Erythroblast (primary cell): ENCODE measurements around the gene UNG.

ENCODE experiments used
- GATA1 ChIP-seq: IDR thresholded peaks from 2 replicates; pipeline ENCODE4 v1.6.1; 2011; ENCODE audit warnings: low read depth, mild to moderate bottlenecking, control low read depth, low read length, moderate library complexity
- POLR2A ChIP-seq: IDR thresholded peaks from 2 replicates; pipeline ENCODE4 v1.6.1; 2011; ENCODE audit warnings: mild to moderate bottlenecking, low read length

DNA sequence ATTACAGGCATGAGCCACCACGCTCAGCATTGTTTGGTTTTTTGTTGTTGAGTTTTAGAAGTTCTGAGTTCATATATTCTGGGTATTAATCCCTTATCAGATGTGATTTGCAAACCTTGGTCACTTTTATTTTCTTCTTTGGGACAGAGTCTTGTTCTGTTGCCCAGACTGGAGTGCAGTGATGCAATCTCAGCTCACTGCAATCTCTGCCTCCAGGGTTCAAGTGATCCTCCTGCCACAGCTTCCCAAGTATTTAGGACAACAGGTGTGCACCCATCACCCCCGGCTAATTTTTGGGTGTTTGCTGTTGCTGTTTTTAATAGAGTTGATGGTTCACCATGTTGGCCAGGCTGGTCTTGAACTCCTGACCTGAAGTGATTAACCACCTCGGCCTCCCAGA lies 33.3 kb upstream of the UNG start:
- TF ChIP-seq POLR2A (no peak), GATA1 (no peak)
